Body of pancreas (tissue), 4 donors: ENCODE data around the gene CELF3. TPM values are rescaled to one million over a fixed set of nuclear protein-coding genes. Genes with fewer than 3 reads are reported as not detected.
A peak's percentile ranks its signal among the peaks of the same experiment; 100 is the strongest.

ENCODE experiments used
- ATAC-seq: fragments of 150-250 bp; one replicate; pipeline ENCODE4 v1.9.1; 2016
- DNase-seq, 4 donors: peaks; one replicate each; pipeline ENCODE4 v3.0.0-alpha.2; 2019
- H3K27ac ChIP-seq, 4 donors: fragments of 200-600 bp; sonication (generic); 1 replicate in 3 of 4; 2 replicates in 1 of 4; pipeline versions ENCODE4 v1.5.1 to v1.6.1; 2016 to 2019; ENCODE audit warnings: mild to moderate bottlenecking in 1 of 4, mixed read lengths in 1 of 4, moderate library complexity in 1 of 4
- H3K27me3 ChIP-seq, 2 donors: fragments of 200-600 bp; sonication (generic); one replicate each; pipeline ENCODE4 v1.6.0; 2016; ENCODE audit warnings: mild to moderate bottlenecking in 1 of 2
- H3K36me3 ChIP-seq, 2 donors: fragments of 200-600 bp; sonication (generic); replicated peaks in 1 of 2; 2 replicates each; pipeline ENCODE4 v1.5.1; 2016; ENCODE audit warnings: low read depth in 2 of 2; ENCODE audit not compliant: insufficient read depth in 1 of 2
- H3K4me1 ChIP-seq: fragments of 200-600 bp; sonication (generic); one replicate; pipeline ENCODE4 v1.6.0; 2016
- H3K4me3 ChIP-seq, 2 donors: fragments of 200-600 bp; sonication (generic); 1 replicate in 1 of 2; 2 replicates in 1 of 2; pipeline ENCODE4 v1.5.1; 2016 to 2019
- H3K9me3 ChIP-seq, 3 donors: fragments of 200-600 bp; sonication (generic); 1 replicate in 2 of 3; 2 replicates in 1 of 3; pipeline ENCODE4 v1.5.1; 2016
- POLR2A ChIP-seq, 3 donors: fragments of 450-650 bp; IDR thresholded peaks; one replicate each; pipeline ENCODE4 v1.6.1; 2016; ENCODE audit warnings: antibody characterized with exemption in 3 of 3, mild to moderate bottlenecking in 2 of 3
- WGBS, 2 donors: methylation state at CpG; one replicate each; pipeline ENCODE4 v1.1.5; 2017; 5-methylcytosine and 5-hydroxymethylcytosine counted together
- intact Hi-C: fragments of 100-400 bp; cut with DNase I; formaldehyde crosslinking; loops from one replicate; pipeline ENCODE4 v1.15.1; 2023
- total RNA-seq, 2 donors: library from RNA; depleted of rRNA; stranded (reverse); fragments of >200 nt; gene quantifications; one replicate each; pipeline ENCODE4 v1.1.0, GENCODE V29; 2016
- TF ChIP-seq, protein P1 (sequence below), 7 experiments: fragments of 450-650 bp in 4 of 7; fragments of 200-600 bp in 3 of 7; sonication (generic) in 3 of 7; IDR thresholded peaks; one replicate each; pipeline ENCODE4 v1.5.1; 2016 to 2019; ENCODE audit warnings: antibody characterized with exemption in 7 of 7

CELF3 gene
- total RNA-seq, 2 donors from 2014 or later: 1.6 to 48.1 TPM

DNA sequence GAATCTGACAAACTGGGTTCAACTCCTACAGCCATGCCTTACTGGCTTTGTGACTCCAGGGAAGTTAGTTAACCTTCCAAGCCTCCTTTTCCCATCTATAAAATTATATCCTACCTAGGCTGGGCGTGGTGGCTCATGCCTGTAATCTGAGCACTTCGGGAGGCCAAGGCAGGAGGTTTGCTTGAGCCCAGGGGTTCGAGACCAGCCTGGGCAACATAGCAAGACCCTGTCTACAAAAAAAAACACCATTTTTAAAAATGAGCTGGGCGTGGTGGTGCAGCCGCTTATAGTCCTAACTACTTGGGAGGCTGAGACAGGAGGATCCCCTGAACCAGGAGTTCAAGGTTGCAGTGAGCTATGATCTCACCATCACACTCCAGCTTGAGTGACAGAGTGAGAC, 15.1 kb downstream of the CELF3 start:
- no peak overlapping the region for H3K4me3 ChIP-seq
- intact Hi-C loops: no loop called here
- H3K36me3 ChIP-seq: peaks cover 0 to 2% of the 10 kb centered on the region in 2 donors
- no peak overlapping the region for H3K27ac ChIP-seq
- WGBS, 2 donors: 92 to 97% methylated on average over 5 of the region's 5 CpGs
- H3K9me3 ChIP-seq: no peaks in the 10 kb centered on the region
- DNase-seq (no peak), ATAC-seq (no peak)
- H3K27me3 ChIP-seq: no peaks in the 10 kb centered on the region
- no peaks in the 10 kb centered on the region for H3K4me1 ChIP-seq
- TF ChIP-seq POLR2A (IDR thresholded peaks at IDR 0.05): no peak

DNA sequence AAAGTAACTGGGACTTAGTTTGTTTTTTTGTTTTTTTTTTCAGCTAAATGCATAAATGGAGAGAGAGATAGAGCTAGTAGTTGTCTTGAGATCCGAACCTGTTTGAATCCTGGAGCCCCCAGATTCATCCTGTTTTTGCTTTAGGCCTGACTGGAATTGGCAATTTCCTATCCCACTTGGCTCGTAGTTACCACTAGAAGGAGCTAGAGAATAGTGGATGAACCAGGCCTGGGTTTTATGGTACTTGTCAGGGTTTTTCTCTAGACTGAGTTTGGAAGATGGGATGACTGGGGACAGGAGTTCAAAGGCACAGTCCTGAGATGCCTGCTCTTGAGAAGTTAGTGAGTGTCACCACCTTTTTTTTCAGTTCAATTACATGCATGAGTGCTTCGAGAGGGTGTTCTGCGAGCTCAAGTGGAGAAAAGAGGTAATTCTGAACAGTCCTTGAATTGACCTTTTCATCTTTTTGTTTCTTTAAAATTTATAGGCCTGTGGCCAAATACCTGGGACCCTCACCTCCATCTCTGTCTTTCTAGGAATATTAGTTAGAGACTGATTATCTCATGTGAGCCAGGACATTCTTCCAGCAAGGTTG, 23.4 kb downstream of the CELF3 start:
- Histone ChIP-seq H3K27me3 (no peaks in the 10 kb centered on the region), H3K36me3 (peaks cover 0 to 8% of the 10 kb centered on the region in 2 donors), H3K4me1 (no peaks in the 10 kb centered on the region), H3K4me3 (no peak overlapping the region), H3K9me3 (no peaks in the 10 kb centered on the region), H3K27ac (no peak overlapping the region)
- TF ChIP-seq POLR2A (IDR thresholded peaks at IDR 0.05): no peak
- TF ChIP-seq, protein P1, sequence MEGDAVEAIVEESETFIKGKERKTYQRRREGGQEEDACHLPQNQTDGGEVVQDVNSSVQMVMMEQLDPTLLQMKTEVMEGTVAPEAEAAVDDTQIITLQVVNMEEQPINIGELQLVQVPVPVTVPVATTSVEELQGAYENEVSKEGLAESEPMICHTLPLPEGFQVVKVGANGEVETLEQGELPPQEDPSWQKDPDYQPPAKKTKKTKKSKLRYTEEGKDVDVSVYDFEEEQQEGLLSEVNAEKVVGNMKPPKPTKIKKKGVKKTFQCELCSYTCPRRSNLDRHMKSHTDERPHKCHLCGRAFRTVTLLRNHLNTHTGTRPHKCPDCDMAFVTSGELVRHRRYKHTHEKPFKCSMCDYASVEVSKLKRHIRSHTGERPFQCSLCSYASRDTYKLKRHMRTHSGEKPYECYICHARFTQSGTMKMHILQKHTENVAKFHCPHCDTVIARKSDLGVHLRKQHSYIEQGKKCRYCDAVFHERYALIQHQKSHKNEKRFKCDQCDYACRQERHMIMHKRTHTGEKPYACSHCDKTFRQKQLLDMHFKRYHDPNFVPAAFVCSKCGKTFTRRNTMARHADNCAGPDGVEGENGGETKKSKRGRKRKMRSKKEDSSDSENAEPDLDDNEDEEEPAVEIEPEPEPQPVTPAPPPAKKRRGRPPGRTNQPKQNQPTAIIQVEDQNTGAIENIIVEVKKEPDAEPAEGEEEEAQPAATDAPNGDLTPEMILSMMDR (IDR thresholded peaks at IDR 0.05): peak in 5 of 7 experiments; percentile 33 to 55 (median 45)
- WGBS, 2 donors: 76 to 77% methylated on average over 4 of the region's 4 CpGs
- no peak for ATAC-seq
- intact Hi-C loops: no loop called here
- no peak for DNase-seq

DNA sequence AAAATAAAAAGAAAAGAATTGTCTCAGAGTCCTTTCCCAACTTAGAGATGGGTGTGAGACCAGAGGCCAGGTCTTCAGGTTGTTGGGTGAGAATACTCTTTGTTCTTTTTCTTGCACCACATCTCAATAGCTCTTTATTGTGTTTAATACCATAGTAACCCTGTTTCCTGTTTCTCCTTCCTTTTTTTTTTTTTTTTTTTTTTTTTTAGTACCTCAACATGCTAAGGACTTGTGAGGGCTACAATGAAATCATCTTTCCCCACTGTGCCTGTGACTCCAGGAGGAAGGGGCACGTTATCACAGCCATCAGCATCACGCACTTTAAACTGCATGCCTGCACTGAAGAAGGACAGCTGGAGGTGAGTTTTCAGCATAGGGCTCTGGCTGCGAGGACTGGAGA, 24.4 kb downstream of the CELF3 start:
- Histone ChIP-seq H3K9me3 (no peaks in the 10 kb centered on the region), H3K27me3 (no peaks in the 10 kb centered on the region), H3K4me3 (no peak overlapping the region), H3K27ac (no peak overlapping the region), H3K4me1 (no peaks in the 10 kb centered on the region), H3K36me3 (peaks cover 0 to 8% of the 10 kb centered on the region in 2 donors)
- intact Hi-C loops: no loop called here
- DNase-seq: no peak
- TF ChIP-seq, protein P1 (IDR thresholded peaks at IDR 0.05): no peak
- TF ChIP-seq POLR2A (IDR thresholded peaks at IDR 0.05): no peak
- no peak for ATAC-seq
- WGBS, 2 donors: 87 to 93% methylated on average over 3 of the region's 3 CpGs

DNA sequence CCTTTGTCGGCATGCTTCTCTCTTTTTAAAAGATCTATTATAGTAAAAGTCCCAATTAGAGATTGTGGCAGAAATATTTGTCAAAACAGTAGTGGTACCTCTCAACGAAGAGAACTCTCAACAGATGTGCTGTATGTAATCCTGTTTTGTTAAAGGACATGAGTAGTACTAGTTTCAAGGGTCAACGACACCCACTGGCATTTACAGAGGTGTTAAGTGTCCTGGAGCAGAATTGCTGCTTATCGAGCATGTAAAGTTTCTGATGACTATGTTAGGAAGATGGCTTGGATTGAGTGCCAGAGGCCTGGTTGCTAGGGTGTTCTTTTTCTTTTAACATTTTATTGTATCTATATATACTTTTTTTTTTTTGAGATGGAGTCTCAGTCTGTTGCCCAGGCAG, 27.1 kb downstream of the CELF3 start:
- Histone ChIP-seq H3K36me3 (peaks cover 0 to 13% of the 10 kb centered on the region in 2 donors), H3K4me1 (no peaks in the 10 kb centered on the region), H3K9me3 (no peaks in the 10 kb centered on the region), H3K27ac (no peak overlapping the region), H3K27me3 (no peaks in the 10 kb centered on the region), H3K4me3 (no peak overlapping the region)
- DNase-seq (no peak), ATAC-seq (no peak)
- intact Hi-C loops: no loop called here
- 81 to 82% methylated on average over 4 of the region's 4 CpGs for WGBS, 2 donors
- no peak for TF ChIP-seq POLR2A (IDR thresholded peaks at IDR 0.05)
- TF ChIP-seq, protein P1 (IDR thresholded peaks at IDR 0.05): no peak

DNA sequence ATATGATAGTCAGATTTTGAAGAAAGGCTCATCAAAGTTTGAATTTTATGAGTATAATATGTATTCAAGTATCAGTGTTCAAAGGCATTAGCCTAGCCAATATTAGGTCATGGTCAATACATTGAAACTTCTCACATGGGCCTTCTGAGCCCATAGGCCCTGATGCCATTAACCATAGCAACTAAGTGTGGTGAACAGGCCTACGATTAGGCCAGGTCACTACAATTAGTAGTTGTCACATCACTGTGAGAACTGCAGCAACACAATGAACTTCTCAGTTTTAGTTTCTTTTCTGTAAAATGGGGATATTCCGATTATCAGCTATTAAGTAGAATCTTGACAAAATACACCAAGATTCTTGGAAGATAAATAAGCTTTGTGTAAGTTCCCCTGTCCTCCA, 30.0 kb downstream of the CELF3 start:
- intact Hi-C loops: no loop called here
- Histone ChIP-seq H3K9me3 (no peaks in the 10 kb centered on the region), H3K27ac (no peak overlapping the region), H3K36me3 (peaks cover 0 to 5% of the 10 kb centered on the region in 2 donors), H3K4me1 (no peaks in the 10 kb centered on the region), H3K4me3 (no peak overlapping the region), H3K27me3 (no peaks in the 10 kb centered on the region)
- DNase-seq (no peak), ATAC-seq (no peak)
- 87 to 89% methylated on average over 2 of the region's 2 CpGs for WGBS, 2 donors
- TF ChIP-seq, protein P1 (IDR thresholded peaks at IDR 0.05): no peak
- no peak for TF ChIP-seq POLR2A (IDR thresholded peaks at IDR 0.05)
